Neural cell (in vitro differentiated cells): ENCODE results near the gene TLR6. TPM values are rescaled to one million over a fixed set of nuclear protein-coding genes. Genes with fewer than 3 reads are reported as not detected.

Source experiments
- H2AFZ ChIP-seq: fragments of 200-600, 300-800 bp; sonication (generic), shearing (Covaris generic); 2 replicates; pipeline ENCODE4 v1.6.0; 2014; ENCODE audit warnings: low read depth, mild to moderate bottlenecking, antibody characterized with exemption, low read length, moderate library complexity
- H3F3A ChIP-seq: fragments of 200-600 bp; shearing (Covaris generic); 2 replicates; pipeline ENCODE4 v1.6.1; 2016; ENCODE audit warnings: mild to moderate bottlenecking, moderate library complexity, mixed read lengths, antibody characterized with exemption, low read length; ENCODE audit not compliant: insufficient read depth, poor library complexity, severe bottlenecking
- H3K27ac ChIP-seq: fragments of 200-600, 300-800 bp; sonication (generic), shearing (Covaris generic); 2 replicates; pipeline ENCODE4 v1.5.1; 2014; ENCODE audit warnings: mild to moderate bottlenecking, low read length, moderate library complexity
- H3K27me3 ChIP-seq: fragments of 300-800, 200-600 bp; sonication (generic), shearing (Covaris generic); 2 replicates; pipeline ENCODE4 v1.6.0; 2014; ENCODE audit warnings: mild to moderate bottlenecking, low read depth, low read length, moderate library complexity; ENCODE audit not compliant: insufficient read depth
- H3K36me3 ChIP-seq: fragments of 300-800, 200-600 bp; sonication (generic), shearing (Covaris generic); 2 replicates; pipeline ENCODE4 v1.5.1; 2014; ENCODE audit warnings: mild to moderate bottlenecking, antibody characterized with exemption, low read length, moderate library complexity; ENCODE audit not compliant: insufficient read depth
- H3K4me2 ChIP-seq: fragments of 300-800, 200-600 bp; sonication (generic), shearing (Covaris generic); 2 replicates; pipeline ENCODE4 v1.6.0; 2014; ENCODE audit warnings: mild to moderate bottlenecking, low read length
- H3K4me3 ChIP-seq: fragments of 300-800, 200-600 bp; sonication (generic), shearing (Covaris generic); 2 replicates; pipeline ENCODE4 v1.5.1; 2014; ENCODE audit warnings: mild to moderate bottlenecking, low read length, moderate library complexity
- H3K79me2 ChIP-seq: fragments of 200-600 bp; shearing (Covaris generic); replicated peaks from 2 replicates; pipeline ENCODE4 v1.6.0; 2014; ENCODE audit warnings: mild to moderate bottlenecking, low read length, moderate library complexity; ENCODE audit not compliant: insufficient read depth
- H3K9ac ChIP-seq: fragments of 300-800, 200-600 bp; sonication (generic), shearing (Covaris generic); 2 replicates; pipeline ENCODE4 v1.6.1; 2016; ENCODE audit warnings: mild to moderate bottlenecking, low read length, mixed read lengths
- H3K9me2 ChIP-seq: fragments of 200-600 bp; shearing (Covaris generic); 2 replicates; pipeline ENCODE4 v1.6.1; 2016; ENCODE audit warnings: mild to moderate bottlenecking, low read length, mixed read lengths; ENCODE audit not compliant: insufficient read depth
- H3K9me3 ChIP-seq: fragments of 200-600, 300-800 bp; sonication (generic), shearing (Covaris generic); 2 replicates; pipeline ENCODE4 v1.6.1; 2016; ENCODE audit warnings: mild to moderate bottlenecking, mixed run types, low read length, moderate library complexity, mixed read lengths
- H4K20me1 ChIP-seq: fragments of 200-600 bp; shearing (Covaris generic); 2 replicates; pipeline ENCODE4 v1.6.1; 2016; ENCODE audit warnings: mild to moderate bottlenecking, mixed run types; ENCODE audit not compliant: insufficient read depth
- CTCF ChIP-seq: fragments of 450-650 bp; IDR thresholded peaks from 2 replicates; pipeline ENCODE4 v1.5.1; 2014; ENCODE audit warnings: antibody characterized with exemption, mild to moderate bottlenecking, moderate library complexity; ENCODE audit not compliant: poor library complexity, severe bottlenecking
- EP300 ChIP-seq: fragments of 450-650 bp; conservative IDR thresholded peaks from 2 replicates; pipeline ENCODE4 v1.6.1; 2014; ENCODE audit warnings: antibody characterized with exemption, mild to moderate bottlenecking, moderate library complexity; ENCODE audit not compliant: poor library complexity, severe bottlenecking
- EZH2 ChIP-seq: fragments of 200-600, 300-800 bp; shearing (Covaris generic), sonication (generic); IDR thresholded peaks from 2 replicates; pipeline ENCODE4 v1.6.1; 2014; ENCODE audit warnings: antibody characterized with exemption, low read length, borderline replicate concordance, mild to moderate bottlenecking; ENCODE audit not compliant: insufficient read depth, poor library complexity, severe bottlenecking
- MXI1 ChIP-seq: fragments of 450-650 bp; conservative IDR thresholded peaks from 2 replicates; pipeline ENCODE4 v1.6.1; 2014; ENCODE audit warnings: antibody characterized with exemption, mild to moderate bottlenecking; ENCODE audit not compliant: poor library complexity, severe bottlenecking
- POLR2AphosphoS5 ChIP-seq: IDR thresholded peaks from 2 replicates; pipeline ENCODE4 v1.6.1; 2012
- RAD21 ChIP-seq: fragments of 450-650 bp; conservative IDR thresholded peaks from 2 replicates; pipeline ENCODE4 v1.6.1; 2014; ENCODE audit warnings: antibody characterized with exemption, mild to moderate bottlenecking, moderate library complexity
- REST ChIP-seq: IDR thresholded peaks from 2 replicates; pipeline ENCODE4 v1.6.1; 2012; ENCODE audit warnings: borderline replicate concordance
- SMC3 ChIP-seq: fragments of 450-650 bp; conservative IDR thresholded peaks from 2 replicates; pipeline ENCODE4 v1.6.1; 2014; ENCODE audit warnings: antibody characterized with exemption, mild to moderate bottlenecking, moderate library complexity; ENCODE audit not compliant: poor library complexity
- TAF1 ChIP-seq: IDR thresholded peaks from 2 replicates; pipeline ENCODE4 v1.6.1; 2012; ENCODE audit warnings: low read depth
- polyA plus RNA-seq: library from polyadenylated mRNA; depleted of rRNA; stranded (reverse); fragments of >200 nt; gene quantifications from 2 replicates; pipeline ENCODE4 v1.2.3, GENCODE V29; 2014

TLR6 gene
- polyA plus RNA-seq, 1 donor from 2014 or later = not detected

DNA sequence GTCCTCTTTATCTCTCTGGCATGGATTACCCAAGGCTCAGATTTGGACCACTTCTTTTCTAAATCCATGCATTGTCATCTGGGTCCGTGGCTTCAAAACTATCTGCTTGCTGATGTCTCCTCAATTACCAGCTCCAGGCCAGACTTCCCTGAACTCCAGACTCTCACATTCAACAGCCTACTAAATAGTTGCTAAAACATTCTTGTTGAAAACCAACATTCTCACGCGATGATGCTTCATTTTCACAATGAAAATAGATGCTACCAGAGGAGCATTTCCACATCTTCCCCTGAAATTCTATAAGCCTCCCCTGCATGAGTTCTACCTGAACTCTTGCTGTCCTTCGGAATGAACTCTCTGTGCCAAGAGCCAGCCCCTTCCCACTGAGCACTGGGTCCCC is 5.2 kb upstream of the TLR6 start:
- H3K27ac ChIP-seq = no peak overlapping the region
- H3K27me3 ChIP-seq = no peaks in the 10 kb centered on the region
- TF ChIP-seq RAD21 = no peak
- no peak for TF ChIP-seq POLR2AphosphoS5
- TF ChIP-seq REST = no peak
- TF ChIP-seq SMC3 = no peak
- TF ChIP-seq TAF1 = no peak
- TF ChIP-seq MXI1 = no peak
- TF ChIP-seq EP300 = no peak
- TF ChIP-seq CTCF = no peak
- no peak for TF ChIP-seq EZH2
- H3K36me3 ChIP-seq = no peaks in the 10 kb centered on the region
- no peaks in the 10 kb centered on the region for H3F3A ChIP-seq
- H3K79me2 ChIP-seq = no peaks in the 10 kb centered on the region
- H3K9ac ChIP-seq = no peak overlapping the region
- H3K9me3 ChIP-seq = no peaks in the 10 kb centered on the region
- no peaks in the 10 kb centered on the region for H3K9me2 ChIP-seq
- H3K4me3 ChIP-seq = no peak overlapping the region
- no peaks in the 10 kb centered on the region for H4K20me1 ChIP-seq
- no peak overlapping the region for H3K4me2 ChIP-seq
- H2AFZ ChIP-seq = no peak overlapping the region

- H3K79me2 ChIP-seq = no peaks in the 10 kb centered on the region
- no peak overlapping the region for H3K4me2 ChIP-seq
- no peak overlapping the region for H2AFZ ChIP-seq
- no peaks in the 10 kb centered on the region for H3K9me3 ChIP-seq
- TF ChIP-seq MXI1 (no peak), EP300 (no peak), POLR2AphosphoS5 (no peak), REST (no peak), CTCF (no peak), TAF1 (no peak), SMC3 (no peak)
- H3K27ac ChIP-seq = no peak overlapping the region
- no peaks in the 10 kb centered on the region for H3K36me3 ChIP-seq
- no peak overlapping the region for H3K4me3 ChIP-seq
- H3K27me3 ChIP-seq = no peaks in the 10 kb centered on the region
- no peaks in the 10 kb centered on the region for H3K9me2 ChIP-seq
- no peaks in the 10 kb centered on the region for H4K20me1 ChIP-seq
- H3F3A ChIP-seq = no peaks in the 10 kb centered on the region
- H3K9ac ChIP-seq = no peak overlapping the region
These were observed 4.3 kb upstream of the TLR6 start for GRCh38 chr4:38860788-38861424.
